GM10266 (cell line): Measurements from ENCODE around the gene CTSW.

Experiments
- DNase-seq: peaks from one replicate; pipeline ENCODE4 v3.0.0; 2012; ENCODE audit errors: extremely low spot score
- TF ChIP-seq, protein P1 (sequence below): IDR thresholded peaks from 2 replicates; pipeline ENCODE4 v1.5.1; 2012; ENCODE audit warnings: mild to moderate bottlenecking, low read depth; ENCODE audit not compliant: control insufficient read depth, insufficient read depth; ENCODE audit errors: missing control alignments

The CTSW gene

DNA sequence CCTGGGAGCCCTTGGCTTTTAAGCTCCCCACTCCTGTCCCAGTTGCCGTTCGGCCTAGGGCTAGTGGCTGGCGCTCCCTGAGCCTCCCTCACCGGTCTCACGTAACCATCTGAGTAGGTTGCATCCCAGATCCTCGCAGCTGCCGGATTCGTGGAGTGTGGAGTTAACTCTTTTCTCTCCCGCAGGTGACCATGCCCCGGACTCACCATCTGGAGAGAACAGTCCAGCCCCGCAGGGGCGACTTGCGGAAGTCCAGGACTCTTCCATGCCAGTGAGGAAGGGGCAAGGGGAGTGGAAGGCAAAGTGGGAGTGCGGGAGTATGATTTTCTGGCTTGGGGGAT, 18.5 kb upstream of the CTSW start:
- DNase-seq: no peak
- TF ChIP-seq, protein P1, sequence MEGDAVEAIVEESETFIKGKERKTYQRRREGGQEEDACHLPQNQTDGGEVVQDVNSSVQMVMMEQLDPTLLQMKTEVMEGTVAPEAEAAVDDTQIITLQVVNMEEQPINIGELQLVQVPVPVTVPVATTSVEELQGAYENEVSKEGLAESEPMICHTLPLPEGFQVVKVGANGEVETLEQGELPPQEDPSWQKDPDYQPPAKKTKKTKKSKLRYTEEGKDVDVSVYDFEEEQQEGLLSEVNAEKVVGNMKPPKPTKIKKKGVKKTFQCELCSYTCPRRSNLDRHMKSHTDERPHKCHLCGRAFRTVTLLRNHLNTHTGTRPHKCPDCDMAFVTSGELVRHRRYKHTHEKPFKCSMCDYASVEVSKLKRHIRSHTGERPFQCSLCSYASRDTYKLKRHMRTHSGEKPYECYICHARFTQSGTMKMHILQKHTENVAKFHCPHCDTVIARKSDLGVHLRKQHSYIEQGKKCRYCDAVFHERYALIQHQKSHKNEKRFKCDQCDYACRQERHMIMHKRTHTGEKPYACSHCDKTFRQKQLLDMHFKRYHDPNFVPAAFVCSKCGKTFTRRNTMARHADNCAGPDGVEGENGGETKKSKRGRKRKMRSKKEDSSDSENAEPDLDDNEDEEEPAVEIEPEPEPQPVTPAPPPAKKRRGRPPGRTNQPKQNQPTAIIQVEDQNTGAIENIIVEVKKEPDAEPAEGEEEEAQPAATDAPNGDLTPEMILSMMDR: no peak

DNA sequence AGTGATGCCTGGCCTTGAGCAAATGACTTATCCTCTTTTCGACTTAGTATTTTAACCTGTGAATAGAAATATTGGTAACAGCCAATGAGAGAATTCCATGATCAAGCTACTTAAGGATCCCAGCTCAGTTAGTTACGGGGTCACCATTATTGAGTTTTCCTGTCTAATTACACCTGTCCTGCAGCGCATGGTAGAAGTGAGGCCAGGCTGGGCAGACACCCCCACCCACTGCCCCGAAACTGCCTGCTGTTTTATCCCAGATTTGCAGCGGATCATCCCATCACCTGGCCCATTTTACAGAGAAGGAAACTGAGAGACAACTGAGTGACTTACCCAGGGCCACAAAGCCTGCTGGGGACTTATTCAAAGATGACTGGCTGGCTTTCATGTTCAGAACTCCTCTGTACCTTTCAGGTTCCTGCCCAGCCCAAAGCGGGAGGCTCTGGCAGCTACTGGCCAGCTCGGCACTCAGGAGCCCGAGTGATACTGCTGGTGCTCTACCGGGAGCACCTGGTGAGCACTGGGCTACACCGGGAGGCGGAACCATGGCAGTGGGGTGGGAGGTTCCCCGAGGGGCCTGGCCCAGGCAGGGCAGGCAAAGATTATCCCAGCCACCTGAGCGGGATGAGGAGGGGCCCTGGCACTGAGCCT, 18.0 kb upstream of the CTSW start:
- TF ChIP-seq, protein P1: no peak

DNA sequence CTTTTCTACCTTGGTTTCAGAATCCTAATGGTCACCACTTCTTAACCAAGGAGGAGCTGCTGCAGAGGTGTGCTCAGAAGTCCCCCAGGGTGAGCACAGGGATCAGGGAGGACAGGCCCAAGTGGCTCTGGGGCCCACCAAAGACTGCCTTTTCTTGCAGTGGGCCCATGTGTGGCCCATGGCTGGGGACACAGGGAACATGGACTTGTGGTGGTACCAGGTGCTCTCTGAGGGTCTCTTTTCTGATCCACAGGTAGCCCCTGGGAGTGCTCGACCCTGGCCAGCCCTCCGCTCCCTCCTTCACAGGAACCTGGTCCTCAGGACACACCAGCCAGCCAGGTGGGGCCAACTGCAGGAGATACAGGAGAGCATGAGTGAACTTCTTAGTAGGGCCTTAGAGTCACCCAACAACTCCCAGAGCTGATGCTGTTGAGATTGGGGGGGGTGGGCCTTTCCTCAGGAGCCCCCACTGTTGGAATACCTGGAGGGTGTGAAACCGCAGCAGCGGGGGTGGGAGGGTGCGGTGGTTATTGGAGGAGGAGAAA, 17.4 kb upstream of the CTSW start:
- DNase-seq: no peak
- TF ChIP-seq, protein P1: no peak

More for the DNA sequence above, 18.0 kb upstream of the CTSW start:
- DNase-seq: no peak

DNA sequence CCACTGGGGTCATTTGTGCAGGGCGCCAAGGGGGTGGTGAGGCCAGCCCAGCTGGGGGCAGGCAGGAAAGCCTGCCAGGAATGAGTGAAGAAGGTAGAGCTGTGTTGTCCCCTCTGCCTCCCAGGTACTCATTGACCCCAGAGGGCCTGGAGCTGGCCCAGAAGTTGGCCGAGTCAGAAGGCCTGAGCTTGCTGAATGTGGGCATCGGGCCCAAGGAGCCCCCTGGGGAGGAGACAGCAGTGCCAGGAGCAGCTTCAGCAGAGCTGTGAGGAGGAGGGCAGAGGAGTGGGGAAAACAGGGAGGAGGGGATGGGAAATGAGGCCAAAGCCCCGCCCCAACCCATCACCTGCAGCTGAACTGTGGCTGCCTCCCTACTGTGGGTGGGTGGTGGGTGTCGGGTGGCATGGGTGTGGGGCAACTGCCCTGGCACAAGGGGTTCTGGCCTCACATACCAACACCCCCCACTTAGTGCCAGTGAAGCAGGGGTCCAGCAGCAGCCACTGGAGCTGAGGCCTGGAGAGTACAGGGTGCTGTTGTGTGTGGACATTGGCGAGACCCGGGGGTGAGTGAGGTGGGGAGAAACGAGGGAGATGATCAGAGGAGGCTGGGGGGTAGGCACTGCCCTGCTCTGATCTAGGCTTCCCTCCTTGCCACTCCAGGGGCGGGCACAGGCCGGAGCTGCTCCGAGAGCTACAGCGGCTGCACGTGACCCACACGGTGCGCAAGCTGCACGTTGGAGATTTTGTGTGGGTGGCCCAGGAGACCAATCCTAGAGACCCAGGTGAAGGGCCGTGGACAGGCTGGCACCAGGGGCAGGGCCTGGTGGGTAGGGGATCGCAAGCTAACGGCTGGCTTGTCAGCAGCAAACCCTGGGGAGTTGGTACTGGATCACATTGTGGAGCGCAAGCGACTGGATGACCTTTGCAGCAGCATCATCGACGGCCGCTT, 16.4 kb upstream of the CTSW start:
- DNase-seq: no peak
- TF ChIP-seq, protein P1: no peak

GRCh38 chr11:65863889-65864705, 15.5 kb upstream of the CTSW start:
- DNase-seq: no peak
- TF ChIP-seq, protein P1: no peak

GRCh38 chr11:65864706-65865471, 14.7 kb upstream of the CTSW start:
- no peak for DNase-seq
- TF ChIP-seq, protein P1: no peak
